Stimulated activated CD4-positive, alpha-beta T cell treated with anti-CD3 and anti-CD28 coated beads, Interleukin-12 subunit alpha, Interleukin-12 subunit beta, amount 100 ng/mL, for 48 hours (primary cell): Measurements from ENCODE around the gene PACSIN1.

Experiments
- DNase-seq, 3 donors: peaks; one replicate each; pipeline ENCODE4 v3.0.0-alpha.2; 2020; ENCODE audit warnings: low read depth in 2 of 3, low spot score in 1 of 3

The PACSIN1 gene

GRCh38 chr6:34514112-34514511 lies 48.2 kb downstream of the PACSIN1 start:
- DNase-seq, result no peak

- no peak for DNase-seq
These were observed 49.0 kb downstream of the PACSIN1 start for GRCh38 chr6:34514593-34515472.

GRCh38 chr6:34515473-34516387 lies 49.9 kb downstream of the PACSIN1 start:
- no peak for DNase-seq

GRCh38 chr6:34516391-34517324 lies 50.8 kb downstream of the PACSIN1 start:
- no peak for DNase-seq

- DNase-seq, result no peak
These were observed 51.6 kb downstream of the PACSIN1 start for GRCh38 chr6:34517461-34517881.

GRCh38 chr6:34517966-34518365 lies 52.1 kb downstream of the PACSIN1 start:
- DNase-seq, result no peak

- DNase-seq, result no peak
These were observed 52.9 kb downstream of the PACSIN1 start for GRCh38 chr6:34518669-34519365.

- no peak for DNase-seq
These were observed 54.2 kb downstream of the PACSIN1 start for GRCh38 chr6:34519971-34520644.

GRCh38 chr6:34520645-34521462 lies 55.0 kb downstream of the PACSIN1 start:
- DNase-seq, result no peak

GRCh38 chr6:34521463-34522285 lies 55.8 kb downstream of the PACSIN1 start:
- DNase-seq, result no peak

GRCh38 chr6:34522761-34523160 lies 56.9 kb downstream of the PACSIN1 start:
- DNase-seq, result no peak

GRCh38 chr6:34523441-34524206 lies 57.7 kb downstream of the PACSIN1 start:
- DNase-seq, result no peak

GRCh38 chr6:34524499-34524898 lies 58.6 kb downstream of the PACSIN1 start:
- DNase-seq, result no peak

- no peak for DNase-seq
These were observed 59.1 kb downstream of the PACSIN1 start for GRCh38 chr6:34524971-34525370.

GRCh38 chr6:34525431-34526175 lies 59.7 kb downstream of the PACSIN1 start:
- DNase-seq, result no peak

- no peak for DNase-seq
These were observed 60.5 kb downstream of the PACSIN1 start for GRCh38 chr6:34526241-34526972.
